Osteocyte (in vitro differentiated cells): ENCODE measurements around the gene WDR18. TPM values are rescaled to one million over a fixed set of nuclear protein-coding genes. Genes with fewer than 3 reads are reported as not detected.

Experiments
- DNase-seq: peaks from one replicate; pipeline ENCODE4 v3.0.0; 2021; ENCODE audit warnings: mixed read lengths; ENCODE audit not compliant: unreplicated experiment; ENCODE audit errors: extremely low spot score
- H3K27ac Mint-ChIP-seq: one replicate; pipeline ENCODE4 v1.8.0; 2021; ENCODE audit warnings: mild to moderate bottlenecking, mixed read lengths; ENCODE audit not compliant: unreplicated experiment
- H3K27me3 Mint-ChIP-seq: one replicate; pipeline ENCODE4 v1.8.0; 2021; ENCODE audit warnings: mixed read lengths; ENCODE audit not compliant: unreplicated experiment
- H3K36me3 Mint-ChIP-seq: one replicate; pipeline ENCODE4 v1.8.0; 2021; ENCODE audit warnings: mixed read lengths; ENCODE audit not compliant: unreplicated experiment
- H3K4me1 Mint-ChIP-seq: one replicate; pipeline ENCODE4 v1.8.0; 2021; ENCODE audit warnings: mixed read lengths; ENCODE audit not compliant: unreplicated experiment
- H3K4me3 Mint-ChIP-seq: one replicate; pipeline ENCODE4 v1.8.0; 2021; ENCODE audit warnings: mild to moderate bottlenecking, moderate library complexity, mixed read lengths; ENCODE audit not compliant: unreplicated experiment
- H3K9me3 Mint-ChIP-seq: one replicate; pipeline ENCODE4 v1.8.0; 2021; ENCODE audit warnings: mixed read lengths; ENCODE audit not compliant: unreplicated experiment
- CTCF ChIP-seq: fragments of 200-600 bp; sonication (generic); IDR thresholded peaks from 2 replicates; pipeline ENCODE4 v1.5.0; 2021; ENCODE audit warnings: antibody characterized with exemption, mild to moderate bottlenecking, moderate library complexity
- total RNA-seq: library from RNA; stranded (reverse); gene quantifications from 2 replicates; pipeline ENCODE4 v1.2.1, GENCODE V29; 2021

Gene WDR18
- total RNA-seq, 1 donor from 2014 or later = 61.2 TPM

DNA sequence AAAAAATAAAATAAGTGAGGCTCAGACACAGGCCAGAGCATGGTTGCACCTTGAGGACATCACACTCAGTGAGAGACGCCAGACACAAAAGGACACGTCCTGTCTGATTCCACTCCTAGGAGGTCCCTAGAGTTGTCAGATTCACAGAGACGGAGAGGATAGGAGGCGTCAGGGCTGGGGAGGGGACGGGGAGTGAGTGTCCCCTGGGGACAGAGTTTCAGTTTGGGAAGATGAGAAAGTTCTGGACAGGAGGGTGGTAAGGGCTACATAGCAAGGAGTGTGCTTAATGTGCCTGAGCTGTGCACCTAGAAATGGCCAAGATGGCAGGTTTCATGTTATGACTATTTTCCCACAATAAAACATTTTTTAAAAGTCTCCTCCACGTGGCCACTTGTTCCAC is 13.9 kb downstream of the WDR18 start:
- Mint-ChIP-seq H3K4me3 (no peak overlapping the region), H3K9me3 (no peaks in the 10 kb centered on the region), H3K4me1 (peaks cover 5% of the 10 kb centered on the region), H3K36me3 (no peaks in the 10 kb centered on the region), H3K27ac (no peak overlapping the region), H3K27me3 (peaks cover 34% of the 10 kb centered on the region)
- TF ChIP-seq CTCF = no peak
- no peak for DNase-seq

- no peak for DNase-seq
- H3K27ac Mint-ChIP-seq = no peak overlapping the region
- no peaks in the 10 kb centered on the region for H3K9me3 Mint-ChIP-seq
- H3K27me3 Mint-ChIP-seq = peaks cover 34% of the 10 kb centered on the region
- H3K36me3 Mint-ChIP-seq = no peaks in the 10 kb centered on the region
- no peak for TF ChIP-seq CTCF
- H3K4me3 Mint-ChIP-seq = no peak overlapping the region
- H3K4me1 Mint-ChIP-seq = peaks cover 5% of the 10 kb centered on the region
Measured at GRCh38 chr19:999379-999719, 15.2 kb downstream of the WDR18 start.

GRCh38 chr19:1000095-1000494 is 15.9 kb downstream of the WDR18 start, which contains the start of gene GRIN3B:
Gene GRIN3B (plus strand): TSS chr19:1000419. CDS start chr19:1000438, 19 bp downstream.
- peak; percentile 69 for TF ChIP-seq CTCF
- DNase-seq = no peak
- H3K4me3 Mint-ChIP-seq = peak within 1 kb of the TSS; percentile 32
- no peaks in the 10 kb centered on the region for H3K9me3 Mint-ChIP-seq
- H3K4me1 Mint-ChIP-seq = peaks cover 5% of the 10 kb centered on the region
- H3K27me3 Mint-ChIP-seq = peaks cover 34% of the 10 kb centered on the region
- H3K27ac Mint-ChIP-seq = no peak within 1 kb of the TSS
- H3K36me3 Mint-ChIP-seq = no peaks in the 10 kb centered on the region

GRCh38 chr19:1000591-1001537 is 16.7 kb downstream of the WDR18 start:
- Mint-ChIP-seq H3K27ac (no peak overlapping the region), H3K9me3 (no peaks in the 10 kb centered on the region), H3K4me1 (peaks cover 5% of the 10 kb centered on the region), H3K4me3 (peak overlapping the region; percentile 32), H3K27me3 (peaks cover 34% of the 10 kb centered on the region), H3K36me3 (no peaks in the 10 kb centered on the region)
- no peak for DNase-seq
- no peak for TF ChIP-seq CTCF

GRCh38 chr19:1001538-1002166 is 17.5 kb downstream of the WDR18 start:
- H3K36me3 Mint-ChIP-seq = no peaks in the 10 kb centered on the region
- H3K4me3 Mint-ChIP-seq = no peak overlapping the region
- peaks cover 30% of the 10 kb centered on the region for H3K27me3 Mint-ChIP-seq
- H3K27ac Mint-ChIP-seq = no peak overlapping the region
- DNase-seq = no peak
- H3K9me3 Mint-ChIP-seq = no peaks in the 10 kb centered on the region
- TF ChIP-seq CTCF = peak; percentile 95
- H3K4me1 Mint-ChIP-seq = peaks cover 5% of the 10 kb centered on the region
